HG02623 (cell line): ENCODE results near the gene SCLY.
"Not testable (repeated sequence)": the region's sequence is repeated elsewhere in the genome, so short reads cannot be mapped to it uniquely, and the experiment has no call there.

Experiments used
- ATAC-seq: cut with Tn5 transposase; IDR thresholded peaks from one replicate; pipeline ENCODE4 v1.9.1; 2021; ENCODE audit warnings: moderate library complexity; ENCODE audit not compliant: unreplicated experiment

The SCLY gene, protein sequence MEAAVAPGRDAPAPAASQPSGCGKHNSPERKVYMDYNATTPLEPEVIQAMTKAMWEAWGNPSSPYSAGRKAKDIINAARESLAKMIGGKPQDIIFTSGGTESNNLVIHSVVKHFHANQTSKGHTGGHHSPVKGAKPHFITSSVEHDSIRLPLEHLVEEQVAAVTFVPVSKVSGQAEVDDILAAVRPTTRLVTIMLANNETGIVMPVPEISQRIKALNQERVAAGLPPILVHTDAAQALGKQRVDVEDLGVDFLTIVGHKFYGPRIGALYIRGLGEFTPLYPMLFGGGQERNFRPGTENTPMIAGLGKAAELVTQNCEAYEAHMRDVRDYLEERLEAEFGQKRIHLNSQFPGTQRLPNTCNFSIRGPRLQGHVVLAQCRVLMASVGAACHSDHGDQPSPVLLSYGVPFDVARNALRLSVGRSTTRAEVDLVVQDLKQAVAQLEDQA

DNA sequence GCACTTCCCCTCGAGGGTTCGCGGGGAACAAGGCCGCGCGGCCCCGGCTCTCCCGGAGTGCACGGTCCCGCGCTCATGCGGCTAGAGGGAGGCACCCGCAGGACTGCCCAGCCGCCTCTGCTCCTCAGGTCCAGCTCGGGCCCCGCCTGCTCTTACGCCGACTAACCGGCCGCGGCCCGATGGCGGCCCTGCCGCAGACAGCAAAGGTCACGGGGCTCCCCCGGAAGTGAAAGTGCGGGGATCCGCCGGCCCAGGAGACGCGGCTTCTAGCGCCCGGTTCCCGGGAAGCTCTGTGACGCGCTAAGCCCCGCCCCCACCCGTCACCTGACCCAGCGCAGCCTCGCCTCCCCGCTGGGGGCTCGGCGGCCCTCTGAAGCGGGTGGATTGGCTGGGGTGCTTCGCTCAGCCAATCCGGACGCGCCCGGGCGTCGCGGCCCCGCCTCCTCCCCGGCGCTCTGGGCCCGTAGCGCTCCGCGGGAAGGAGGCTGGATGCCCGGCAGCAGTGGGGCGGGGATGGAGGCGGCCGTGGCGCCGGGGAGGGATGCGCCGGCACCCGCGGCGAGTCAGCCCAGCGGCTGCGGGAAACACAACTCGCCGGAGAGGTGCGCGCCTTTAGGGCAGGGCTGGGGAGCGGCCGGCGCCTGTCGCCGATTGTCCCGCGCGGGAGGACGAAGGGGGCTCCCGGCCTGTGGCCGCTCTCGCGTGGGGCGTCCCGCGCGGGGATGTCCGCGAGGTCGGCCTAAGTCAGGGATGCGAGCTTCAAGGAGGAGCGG, at the start of gene SCLY:
SCLY (plus strand) TSS at position 460 of the 773 bp plus-strand sequence; CDS start at position 514, 54 bp downstream.
- ATAC-seq: peak; percentile 95

DNA sequence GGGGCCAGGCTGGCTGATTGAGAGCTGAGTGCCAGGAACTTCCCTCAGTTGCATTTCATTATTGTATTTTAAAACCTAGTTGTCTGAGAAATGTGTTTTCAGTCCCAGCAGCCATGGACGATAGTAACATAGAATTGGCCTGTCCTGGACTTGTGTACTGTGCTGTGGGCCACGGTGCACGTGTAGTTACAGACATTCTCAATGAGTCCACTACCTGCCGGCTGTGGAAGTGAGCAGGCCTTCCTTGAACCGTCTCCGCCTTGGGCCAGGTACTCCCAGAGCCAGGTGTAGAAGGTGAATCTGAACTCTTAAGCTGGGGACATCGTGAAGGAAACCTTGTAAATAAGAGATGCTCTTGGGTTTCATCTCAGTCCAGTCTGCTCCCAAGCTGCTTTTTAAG, 47.0 kb upstream of the SCLY start:
- ATAC-seq: no peak

- ATAC-seq: no peak
Observed at GRCh38 chr2:238015705-238016104, 45.1 kb upstream of the SCLY start.

GRCh38 chr2:238016526-238016925, 44.3 kb upstream of the SCLY start:
- ATAC-seq: no peak

- ATAC-seq: no peak
Observed at GRCh38 chr2:238019962-238020361, 40.8 kb upstream of the SCLY start.

DNA sequence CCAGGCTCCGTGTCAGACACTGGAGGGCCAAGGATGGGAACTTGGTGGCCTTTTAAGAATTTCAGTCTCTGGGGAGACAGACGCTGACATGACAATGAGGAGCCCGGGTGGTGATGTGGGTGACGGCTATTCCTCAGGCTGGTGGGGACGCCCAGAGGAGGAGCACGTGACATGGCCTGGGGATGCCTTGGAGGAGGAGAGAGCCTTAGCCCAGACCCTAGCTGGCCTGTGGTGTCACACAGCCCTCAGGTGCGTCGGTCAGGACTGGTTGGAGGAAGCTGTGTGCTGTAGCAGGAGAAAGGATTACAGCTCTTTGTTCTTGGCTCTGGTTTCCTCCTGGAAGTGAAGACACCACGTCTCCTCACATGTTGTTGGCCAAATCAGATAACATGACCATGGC, 40.0 kb upstream of the SCLY start:
- no peak for ATAC-seq

DNA sequence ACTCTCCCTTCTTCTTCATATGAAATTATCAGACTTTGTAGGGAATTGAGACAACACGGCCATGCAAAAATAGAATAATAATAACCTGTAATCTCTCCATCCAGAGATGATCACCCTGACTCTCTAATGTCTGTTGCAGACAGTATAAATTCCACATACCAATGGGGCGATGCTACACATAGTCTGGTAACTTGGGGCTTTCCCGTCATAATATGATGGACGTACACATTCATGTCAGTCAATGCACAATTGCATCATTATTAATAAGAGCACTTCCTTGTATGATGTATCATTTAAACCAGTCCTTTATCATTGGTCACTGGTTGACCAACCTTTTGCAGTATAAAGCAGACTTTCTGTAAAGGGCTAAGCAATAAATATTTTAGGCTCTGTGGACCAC, 39.5 kb upstream of the SCLY start:
- ATAC-seq: no peak

GRCh38 chr2:238022594-238023157, 38.1 kb upstream of the SCLY start:
- no peak for ATAC-seq

DNA sequence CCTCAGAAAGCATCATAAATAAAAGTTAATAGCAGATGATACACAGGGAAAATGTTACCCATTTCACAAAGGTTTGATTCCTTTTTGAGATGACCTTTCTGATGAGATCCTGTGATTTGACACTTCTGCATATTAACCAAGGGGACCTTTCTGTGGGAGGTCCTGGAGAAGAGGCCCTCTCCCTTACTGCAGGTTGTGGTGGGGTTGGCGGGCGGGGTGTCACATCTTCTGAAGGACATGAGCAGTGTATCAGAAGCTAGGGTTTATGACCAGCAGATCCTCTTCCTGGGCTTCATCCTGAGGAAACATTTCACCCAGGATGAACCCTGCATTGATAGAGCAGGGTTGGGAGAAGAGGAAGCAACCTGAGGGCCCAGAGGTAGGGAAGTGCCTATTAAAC, 37.2 kb upstream of the SCLY start:
- ATAC-seq: no peak

GRCh38 chr2:238024986-238025385, 35.8 kb upstream of the SCLY start:
- no peak for ATAC-seq

DNA sequence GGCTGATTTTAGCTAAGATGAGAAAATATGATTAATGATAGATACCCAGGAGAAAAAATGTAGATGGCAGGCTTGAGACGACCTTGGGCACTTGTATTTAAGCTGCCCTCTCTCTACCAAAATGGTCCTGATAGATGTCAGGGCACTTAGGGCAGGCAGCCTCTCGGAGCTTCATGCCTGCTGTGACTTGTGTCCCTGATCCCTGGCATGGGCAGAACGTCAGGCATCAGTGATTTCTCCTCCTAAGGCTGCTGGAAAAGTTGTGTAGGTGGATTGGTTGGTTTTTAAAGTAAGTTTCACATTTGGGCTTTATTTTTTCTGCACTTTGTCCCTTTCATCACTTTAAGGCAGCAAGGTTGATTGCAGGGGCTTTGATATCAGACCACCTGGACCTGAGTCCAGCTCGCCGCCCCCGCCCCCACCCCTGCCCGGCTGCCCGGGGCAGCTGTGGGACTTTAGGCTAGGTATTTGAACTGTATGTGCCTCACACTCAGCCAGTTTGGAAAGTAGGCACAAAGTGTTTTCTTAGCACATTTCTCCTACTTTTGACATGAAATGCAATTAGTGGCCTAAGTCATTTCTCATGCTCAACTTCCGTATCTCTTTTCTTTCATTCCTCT, 35.0 kb upstream of the SCLY start:
- no peak for ATAC-seq

- no peak for ATAC-seq
Observed at GRCh38 chr2:238027058-238027457, 33.7 kb upstream of the SCLY start.

- ATAC-seq: no peak
Observed at GRCh38 chr2:238027591-238028415, 33.0 kb upstream of the SCLY start.

DNA sequence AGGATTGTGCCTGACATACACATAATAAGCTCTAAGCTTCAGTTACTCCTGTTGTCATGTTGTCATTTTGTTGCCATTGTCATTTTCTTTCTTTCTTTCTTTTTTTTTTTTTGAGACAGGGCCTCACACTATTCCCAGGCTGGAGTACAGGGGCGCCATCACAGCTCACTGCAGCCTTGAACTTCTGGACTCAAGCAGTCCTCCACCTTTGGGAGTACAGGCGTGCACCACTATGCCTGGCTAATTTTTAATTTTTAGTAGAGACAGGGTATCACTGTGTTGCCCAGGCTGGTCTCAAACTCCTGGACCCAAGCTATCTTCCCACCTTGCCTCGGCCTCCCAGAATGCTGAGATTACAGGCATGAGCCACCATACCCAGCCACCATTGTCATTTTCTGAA, 30.9 kb upstream of the SCLY start:
- ATAC-seq: no peak

GRCh38 chr2:238030422-238031155, 30.2 kb upstream of the SCLY start:
- no peak for ATAC-seq

- ATAC-seq: no peak
Observed at GRCh38 chr2:238031751-238032150, 29.1 kb upstream of the SCLY start.

DNA sequence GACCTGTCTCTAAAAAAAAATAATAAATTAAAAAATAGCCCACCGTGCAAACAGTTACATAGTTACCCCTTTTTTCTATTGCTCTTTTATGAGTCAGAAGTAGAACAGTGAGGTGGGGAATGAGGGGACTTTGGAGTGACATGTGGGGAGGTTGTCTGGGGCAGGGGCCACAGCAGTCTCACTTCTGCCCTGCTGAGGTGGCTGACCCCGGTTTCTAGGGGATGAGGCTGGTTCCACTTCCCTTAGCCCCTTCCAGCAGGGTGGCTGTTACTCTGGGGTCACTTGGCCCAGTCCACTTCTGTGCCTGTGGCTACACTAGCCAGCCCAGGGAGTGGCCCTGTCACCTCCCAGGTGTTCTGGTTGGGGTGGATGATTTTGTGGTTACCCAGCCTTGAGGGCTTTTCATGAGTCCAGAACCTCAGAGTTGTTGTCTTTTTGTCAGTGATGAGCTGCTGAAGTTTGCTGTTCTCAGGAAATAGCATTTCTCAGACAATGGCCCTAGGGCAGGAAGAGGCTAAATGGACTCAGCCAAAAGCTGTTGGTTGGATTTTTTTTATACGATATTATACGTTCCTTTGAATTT, 28.0 kb upstream of the SCLY start:
- no peak for ATAC-seq

- ATAC-seq: not testable (repeated sequence)
Observed at GRCh38 chr2:238033991-238034390, 26.8 kb upstream of the SCLY start.

DNA sequence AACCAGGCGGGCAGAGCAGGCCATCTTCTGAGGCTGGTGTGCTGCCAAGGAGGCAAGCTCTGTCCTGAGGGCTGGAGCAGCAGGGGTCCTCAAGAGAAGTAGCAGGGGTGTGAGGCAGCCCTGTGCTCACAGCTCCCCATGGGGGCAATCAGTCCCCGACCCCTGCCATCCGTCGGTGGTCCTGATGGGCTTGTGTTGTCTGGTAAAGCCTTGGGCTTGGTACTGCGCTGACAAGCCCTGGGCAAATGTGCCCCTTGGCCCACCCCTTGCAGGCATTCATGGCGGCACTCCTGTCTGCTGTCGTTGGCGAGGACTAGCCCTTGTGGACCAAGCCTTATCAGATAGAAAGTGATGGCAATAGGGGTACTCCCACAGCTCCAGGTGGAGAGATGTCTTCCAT, 22.6 kb upstream of the SCLY start:
- no peak for ATAC-seq
